ENCODE results near the gene TMX2.

DNA sequence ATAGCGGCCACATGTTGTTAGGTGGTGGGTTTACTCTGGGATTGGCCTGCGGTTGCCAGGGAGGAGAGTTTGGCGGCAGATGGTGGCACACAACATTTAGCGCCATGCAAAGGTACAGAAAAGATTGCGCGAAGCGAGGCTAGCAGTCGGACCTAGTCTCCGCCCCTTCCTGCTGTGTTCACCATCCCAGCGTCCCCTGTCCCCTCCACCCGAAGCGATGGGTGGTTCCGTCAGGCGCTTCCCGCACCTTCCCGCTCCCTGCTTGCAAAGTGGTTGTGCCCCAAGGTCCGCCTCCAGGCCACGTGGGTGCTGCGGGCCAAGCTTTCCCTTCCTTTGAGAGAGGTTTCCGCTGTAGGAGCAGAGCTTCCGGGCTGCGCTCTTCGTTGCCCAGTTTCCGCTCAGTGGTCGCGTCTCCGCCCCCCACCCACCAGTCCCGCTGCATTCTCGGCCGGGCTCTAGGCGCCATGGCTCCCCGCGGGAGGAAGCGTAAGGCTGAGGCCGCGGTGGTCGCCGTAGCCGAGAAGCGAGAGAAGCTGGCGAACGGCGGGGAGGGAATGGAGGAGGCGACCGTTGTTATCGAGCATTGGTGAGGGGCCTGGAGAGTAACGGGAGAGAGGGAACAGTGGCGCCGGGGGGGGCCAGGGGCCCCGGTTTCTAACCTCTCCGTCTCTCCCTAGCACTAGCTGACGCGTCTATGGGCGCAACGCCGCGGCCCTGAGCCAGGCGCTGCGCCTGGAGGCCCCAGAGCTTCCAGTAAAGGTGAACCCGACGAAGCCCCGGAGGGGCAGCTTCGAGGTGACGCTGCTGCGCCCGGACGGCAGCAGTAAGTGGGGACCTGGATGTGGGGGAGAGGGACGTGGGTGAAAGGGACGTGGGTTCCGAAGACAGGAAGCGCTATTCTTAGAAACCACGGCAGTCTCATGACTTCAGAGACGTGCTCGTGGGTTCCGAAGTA lies 29.0 kb downstream of the TMX2 start, which contains the start of gene SELENOH:
- TF ChIP-seq, protein P1, sequence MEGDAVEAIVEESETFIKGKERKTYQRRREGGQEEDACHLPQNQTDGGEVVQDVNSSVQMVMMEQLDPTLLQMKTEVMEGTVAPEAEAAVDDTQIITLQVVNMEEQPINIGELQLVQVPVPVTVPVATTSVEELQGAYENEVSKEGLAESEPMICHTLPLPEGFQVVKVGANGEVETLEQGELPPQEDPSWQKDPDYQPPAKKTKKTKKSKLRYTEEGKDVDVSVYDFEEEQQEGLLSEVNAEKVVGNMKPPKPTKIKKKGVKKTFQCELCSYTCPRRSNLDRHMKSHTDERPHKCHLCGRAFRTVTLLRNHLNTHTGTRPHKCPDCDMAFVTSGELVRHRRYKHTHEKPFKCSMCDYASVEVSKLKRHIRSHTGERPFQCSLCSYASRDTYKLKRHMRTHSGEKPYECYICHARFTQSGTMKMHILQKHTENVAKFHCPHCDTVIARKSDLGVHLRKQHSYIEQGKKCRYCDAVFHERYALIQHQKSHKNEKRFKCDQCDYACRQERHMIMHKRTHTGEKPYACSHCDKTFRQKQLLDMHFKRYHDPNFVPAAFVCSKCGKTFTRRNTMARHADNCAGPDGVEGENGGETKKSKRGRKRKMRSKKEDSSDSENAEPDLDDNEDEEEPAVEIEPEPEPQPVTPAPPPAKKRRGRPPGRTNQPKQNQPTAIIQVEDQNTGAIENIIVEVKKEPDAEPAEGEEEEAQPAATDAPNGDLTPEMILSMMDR (IDR thresholded peaks at IDR 0.05), result peak in 1 of 5 experiments; percentile 6
- TF ChIP-seq EP300 (IDR thresholded peaks at IDR 0.05; ENCODE audit: low read depth), result no peak
- TF ChIP-seq POLR2A (IDR thresholded peaks at IDR 0.05), result peak; percentile 93
